HL-60 (cell line): Measurements from ENCODE around the gene XPA.
A peak's percentile ranks its signal among the peaks of the same experiment; 100 is the strongest.

Experiments
- DNase-seq, 2 experiments: peaks; one replicate each; pipeline ENCODE4 v3.0.0-alpha.2; 2010 to 2020; ENCODE audit warnings: low read depth in 1 of 2, low spot score in 1 of 2
- H3K27ac ChIP-seq: fragments of 250-450 bp; sonication (Bioruptor Pico); replicated peaks from 2 replicates; pipeline ENCODE4 v1.5.1; 2020; ENCODE audit warnings: mild to moderate bottlenecking, moderate library complexity
- H3K27me3 ChIP-seq: fragments of 250-450 bp; sonication (Bioruptor Pico); 2 replicates; pipeline ENCODE4 v1.5.1; 2021; ENCODE audit warnings: mild to moderate bottlenecking, moderate library complexity; ENCODE audit not compliant: insufficient read depth, poor library complexity, severe bottlenecking
- H3K4me3 ChIP-seq: replicated peaks from 2 replicates; pipeline ENCODE4 v1.5.1; 2011; ENCODE audit warnings: mild to moderate bottlenecking, control low read depth, low read length; ENCODE audit not compliant: insufficient read depth
- CTCF ChIP-seq: IDR thresholded peaks from one replicate; pipeline ENCODE4 v1.5.1; 2011; ENCODE audit warnings: low read length, control low read depth, inconsistent platforms; ENCODE audit not compliant: insufficient read depth
- GABPA ChIP-seq: IDR thresholded peaks from 2 replicates; pipeline ENCODE4 v1.6.1; 2012; ENCODE audit warnings: low read depth
- POLR2AphosphoS5 ChIP-seq: IDR thresholded peaks from 2 replicates; pipeline ENCODE4 v1.6.1; 2012; ENCODE audit warnings: low read depth
- REST ChIP-seq: IDR thresholded peaks from 2 replicates; pipeline ENCODE4 v1.6.1; 2012; ENCODE audit warnings: low read depth; ENCODE audit not compliant: insufficient replicate concordance
- SPI1 ChIP-seq: IDR thresholded peaks from 2 replicates; pipeline ENCODE4 v1.6.1; 2012; ENCODE audit warnings: low read depth, mild to moderate bottlenecking, borderline replicate concordance

The XPA gene

GRCh38 chr9:97640325-97640724 lies 56.8 kb downstream of the XPA start:
- no peak overlapping the region for H3K4me3 ChIP-seq
- no peak for TF ChIP-seq REST
- no peak for TF ChIP-seq CTCF
- TF ChIP-seq POLR2AphosphoS5 = no peak
- no peak for TF ChIP-seq GABPA

GRCh38 chr9:97638666-97639065 lies 58.5 kb downstream of the XPA start:
- Histone ChIP-seq H3K4me3 (no peak overlapping the region), H3K27me3 (no peaks in the 10 kb centered on the region), H3K27ac (no peak overlapping the region)
- peak in 1 of 2 experiments; percentile 14 for DNase-seq
- TF ChIP-seq POLR2AphosphoS5 (no peak), SPI1 (no peak), GABPA (no peak), CTCF (no peak), REST (no peak)

More at GRCh38 chr9:97640325-97640724, 56.8 kb downstream of the XPA start:
- no peaks in the 10 kb centered on the region for H3K27me3 ChIP-seq
- no peak overlapping the region for H3K27ac ChIP-seq
- DNase-seq = no peak

- Histone ChIP-seq H3K27me3 (no peaks in the 10 kb centered on the region), H3K4me3 (peak overlapping the region; percentile 17; the same call in 1 of the 2 replicates), H3K27ac (no peak overlapping the region)
- TF ChIP-seq CTCF = no peak
- TF ChIP-seq REST = no peak
- no peak for TF ChIP-seq GABPA
- TF ChIP-seq POLR2AphosphoS5 = no peak
- no peak for TF ChIP-seq SPI1
- peak in 1 of 2 experiments; percentile 30 for DNase-seq
These were observed 60.2 kb downstream of the XPA start for GRCh38 chr9:97636903-97637302.
